HEK293T (cell line): ENCODE measurements around the gene CRY2.

Experiments used
- BHLHE40 ChIP-seq: fragments of 450-650 bp; IDR thresholded peaks from 2 replicates; pipeline ENCODE4 v1.6.1; 2016; ENCODE audit warnings: mild to moderate bottlenecking, moderate library complexity, borderline replicate concordance
- ELF4 ChIP-seq: fragments of 450-650 bp; IDR thresholded peaks from 2 replicates; pipeline ENCODE4 v1.6.1; 2017; ENCODE audit warnings: antibody characterized with exemption
- FOXM1 ChIP-seq: fragments of 450-650 bp; IDR thresholded peaks from 2 replicates; pipeline ENCODE4 v1.6.1; 2017; ENCODE audit warnings: mild to moderate bottlenecking, borderline replicate concordance
- HDGF ChIP-seq: fragments of 450-650 bp; IDR thresholded peaks from 2 replicates; pipeline ENCODE4 v1.6.1; 2017; ENCODE audit warnings: antibody characterized with exemption, borderline replicate concordance
- SP1 ChIP-seq: fragments of 450-650 bp; IDR thresholded peaks from 2 replicates; pipeline ENCODE4 v1.6.1; 2017
- ZNF384 ChIP-seq: fragments of 450-650 bp; IDR thresholded peaks from 2 replicates; pipeline ENCODE4 v1.6.1; 2016

GRCh38 chr11:45839204-45839603, 8.1 kb upstream of the CRY2 start:
- TF ChIP-seq FOXM1: no peak
- TF ChIP-seq HDGF: no peak
- no peak for TF ChIP-seq BHLHE40
- TF ChIP-seq ELF4: no peak
- no peak for TF ChIP-seq ZNF384
- no peak for TF ChIP-seq SP1
